IPS-18a (cell line): ENCODE data around the gene MAPK8IP3.
A peak's percentile ranks its signal among the peaks of the same experiment; 100 is the strongest.

Source experiments
- H3K27ac ChIP-seq: one replicate; pipeline ENCODE4 v1.5.1; 2013; ENCODE audit warnings: low read length
- H3K27me3 ChIP-seq: one replicate; pipeline ENCODE4 v1.6.1; 2013; ENCODE audit warnings: mild to moderate bottlenecking, low read length; ENCODE audit not compliant: control insufficient read depth, insufficient read depth
- H3K36me3 ChIP-seq: one replicate; pipeline ENCODE4 v1.6.1; 2013; ENCODE audit warnings: low read depth, low read length; ENCODE audit not compliant: control insufficient read depth
- H3K4me1 ChIP-seq: one replicate; pipeline ENCODE4 v1.6.1; 2013; ENCODE audit warnings: low read depth, low read length; ENCODE audit not compliant: control insufficient read depth
- H3K4me3 ChIP-seq: one replicate; pipeline ENCODE4 v1.5.1; 2013; ENCODE audit warnings: low read length
- H3K9ac ChIP-seq: one replicate; pipeline ENCODE4 v1.6.1; 2013; ENCODE audit warnings: mild to moderate bottlenecking, low read length, moderate library complexity
- H3K9me3 ChIP-seq: one replicate; pipeline ENCODE4 v1.6.1; 2013; ENCODE audit warnings: low read depth, low read length; ENCODE audit not compliant: control insufficient read depth

The MAPK8IP3 gene

GRCh38 chr16:1680361-1680760 is 25.6 kb upstream of the MAPK8IP3 start:
- H3K4me1 ChIP-seq = no peaks in the 10 kb centered on the region
- no peaks in the 10 kb centered on the region for H3K9me3 ChIP-seq
- peaks cover 25% of the 10 kb centered on the region for H3K36me3 ChIP-seq
- H3K9ac ChIP-seq = peak overlapping the region; percentile 5
- peak overlapping the region; percentile 16 for H3K4me3 ChIP-seq
- H3K27ac ChIP-seq = no peak overlapping the region
- H3K27me3 ChIP-seq = no peaks in the 10 kb centered on the region

GRCh38 chr16:1681032-1681431 is 25.0 kb upstream of the MAPK8IP3 start:
- no peak overlapping the region for H3K27ac ChIP-seq
- no peaks in the 10 kb centered on the region for H3K9me3 ChIP-seq
- no peaks in the 10 kb centered on the region for H3K4me1 ChIP-seq
- H3K36me3 ChIP-seq = peaks cover 24% of the 10 kb centered on the region
- H3K4me3 ChIP-seq = no peak overlapping the region
- no peak overlapping the region for H3K9ac ChIP-seq
- H3K27me3 ChIP-seq = no peaks in the 10 kb centered on the region

GRCh38 chr16:1687427-1688316 is 18.3 kb upstream of the MAPK8IP3 start:
- Histone ChIP-seq H3K4me3 (no peak overlapping the region), H3K27me3 (no peaks in the 10 kb centered on the region), H3K9ac (no peak overlapping the region), H3K9me3 (no peaks in the 10 kb centered on the region), H3K36me3 (peaks cover 83% of the 10 kb centered on the region), H3K27ac (no peak overlapping the region), H3K4me1 (no peaks in the 10 kb centered on the region)

- H3K36me3 ChIP-seq = peaks cover 91% of the 10 kb centered on the region
- no peak overlapping the region for H3K27ac ChIP-seq
- no peaks in the 10 kb centered on the region for H3K9me3 ChIP-seq
- H3K4me1 ChIP-seq = no peaks in the 10 kb centered on the region
- H3K9ac ChIP-seq = no peak overlapping the region
- no peak overlapping the region for H3K4me3 ChIP-seq
- H3K27me3 ChIP-seq = no peaks in the 10 kb centered on the region
Measured at GRCh38 chr16:1688807-1689560, 17.0 kb upstream of the MAPK8IP3 start.

GRCh38 chr16:1689853-1690252 is 16.1 kb upstream of the MAPK8IP3 start:
- peaks cover 89% of the 10 kb centered on the region for H3K36me3 ChIP-seq
- no peak overlapping the region for H3K4me3 ChIP-seq
- no peaks in the 10 kb centered on the region for H3K9me3 ChIP-seq
- H3K9ac ChIP-seq = no peak overlapping the region
- no peaks in the 10 kb centered on the region for H3K27me3 ChIP-seq
- H3K27ac ChIP-seq = no peak overlapping the region
- H3K4me1 ChIP-seq = no peaks in the 10 kb centered on the region

GRCh38 chr16:1690810-1691209 is 15.2 kb upstream of the MAPK8IP3 start:
- Histone ChIP-seq H3K27ac (no peak overlapping the region), H3K36me3 (peaks cover 83% of the 10 kb centered on the region)

GRCh38 chr16:1691276-1691675 is 14.7 kb upstream of the MAPK8IP3 start:
- no peak overlapping the region for H3K27ac ChIP-seq
- no peaks in the 10 kb centered on the region for H3K4me1 ChIP-seq
- H3K36me3 ChIP-seq = peaks cover 85% of the 10 kb centered on the region
- no peak overlapping the region for H3K9ac ChIP-seq
- H3K4me3 ChIP-seq = no peak overlapping the region
- no peaks in the 10 kb centered on the region for H3K27me3 ChIP-seq
- H3K9me3 ChIP-seq = no peaks in the 10 kb centered on the region

More at GRCh38 chr16:1690810-1691209, 15.2 kb upstream of the MAPK8IP3 start:
- Histone ChIP-seq H3K4me3 (no peak overlapping the region), H3K27me3 (no peaks in the 10 kb centered on the region), H3K9me3 (no peaks in the 10 kb centered on the region), H3K4me1 (no peaks in the 10 kb centered on the region), H3K9ac (no peak overlapping the region)

GRCh38 chr16:1691956-1692355 is 14.0 kb upstream of the MAPK8IP3 start:
- no peak overlapping the region for H3K9ac ChIP-seq
- H3K27me3 ChIP-seq = no peaks in the 10 kb centered on the region
- H3K36me3 ChIP-seq = peaks cover 87% of the 10 kb centered on the region
- H3K4me1 ChIP-seq = no peaks in the 10 kb centered on the region
- H3K27ac ChIP-seq = no peak overlapping the region
- no peaks in the 10 kb centered on the region for H3K9me3 ChIP-seq
- H3K4me3 ChIP-seq = no peak overlapping the region

GRCh38 chr16:1696863-1697262 is 9.1 kb upstream of the MAPK8IP3 start:
- H3K27me3 ChIP-seq = no peaks in the 10 kb centered on the region
- H3K4me1 ChIP-seq = no peaks in the 10 kb centered on the region
- H3K9me3 ChIP-seq = no peaks in the 10 kb centered on the region
- no peak overlapping the region for H3K27ac ChIP-seq
- peaks cover 88% of the 10 kb centered on the region for H3K36me3 ChIP-seq
- no peak overlapping the region for H3K4me3 ChIP-seq
- no peak overlapping the region for H3K9ac ChIP-seq

- Histone ChIP-seq H3K27me3 (no peaks in the 10 kb centered on the region), H3K27ac (no peak overlapping the region), H3K4me1 (no peaks in the 10 kb centered on the region), H3K9ac (no peak overlapping the region), H3K9me3 (no peaks in the 10 kb centered on the region), H3K36me3 (peaks cover 77% of the 10 kb centered on the region), H3K4me3 (no peak overlapping the region)
Measured at GRCh38 chr16:1698680-1699079, 7.3 kb upstream of the MAPK8IP3 start.

- Histone ChIP-seq H3K27me3 (no peaks in the 10 kb centered on the region), H3K4me1 (no peaks in the 10 kb centered on the region), H3K36me3 (peaks cover 67% of the 10 kb centered on the region), H3K27ac (no peak overlapping the region), H3K9me3 (no peaks in the 10 kb centered on the region), H3K9ac (no peak overlapping the region), H3K4me3 (no peak overlapping the region)
Measured at GRCh38 chr16:1700246-1700645, 5.7 kb upstream of the MAPK8IP3 start.
